ENCODE results near the gene ATXN1L.
"Not testable (repeated sequence)": the region's sequence is repeated elsewhere in the genome, so short reads cannot be mapped to it uniquely, and the experiment has no call there.

The ATXN1L gene

DNA sequence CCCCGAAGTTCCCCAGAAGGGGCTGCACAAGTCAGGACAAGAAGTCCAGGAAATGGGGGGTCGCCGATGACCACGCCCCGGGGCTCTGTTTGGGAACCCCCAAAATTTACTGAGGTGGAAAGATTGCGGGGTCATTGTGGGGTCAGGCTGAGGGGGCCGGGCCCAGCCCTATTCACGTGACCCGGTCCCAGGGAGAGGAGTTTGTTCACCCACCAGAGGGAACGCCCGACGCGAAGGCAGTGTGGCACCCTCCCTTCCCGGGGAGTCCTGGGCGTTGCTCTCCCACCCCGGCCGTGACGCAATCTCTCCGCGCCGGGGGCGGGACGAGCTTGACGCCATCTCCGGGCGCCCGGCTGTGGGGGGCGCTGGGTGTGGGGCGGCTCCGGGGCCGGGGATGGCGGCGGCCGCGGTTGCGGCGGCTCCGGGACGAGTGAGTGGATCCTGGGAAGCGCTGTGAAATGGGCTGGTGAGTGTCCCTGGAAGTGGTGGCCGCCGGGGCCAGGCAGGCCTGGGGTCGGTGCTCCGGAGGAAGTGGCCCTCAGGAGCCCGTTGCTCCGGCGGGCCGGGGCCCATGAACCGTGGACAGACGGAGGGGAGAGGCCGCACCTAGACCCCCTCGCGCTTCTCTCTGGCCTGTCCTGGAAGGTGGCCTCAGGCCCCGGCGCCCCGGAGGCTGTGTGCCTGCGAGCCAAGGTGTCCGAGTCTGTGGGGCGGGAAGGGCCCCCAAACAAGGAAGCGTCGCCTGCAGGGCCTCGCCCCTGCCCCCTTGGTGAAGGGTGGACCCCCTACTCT, at the start of gene ATXN1L:
TSS of gene ATXN1L (plus strand) at position 338 of the 792 bp plus-strand sequence. CDS start 3,765 bp downstream, outside the sequence.
- peak; percentile 94 for DNase-seq (ENCODE audit: low spot score)

- no peak for DNase-seq (ENCODE audit: low spot score)
Observed at GRCh38 chr16:71796501-71797097, 49.2 kb upstream of the ATXN1L start.

DNA sequence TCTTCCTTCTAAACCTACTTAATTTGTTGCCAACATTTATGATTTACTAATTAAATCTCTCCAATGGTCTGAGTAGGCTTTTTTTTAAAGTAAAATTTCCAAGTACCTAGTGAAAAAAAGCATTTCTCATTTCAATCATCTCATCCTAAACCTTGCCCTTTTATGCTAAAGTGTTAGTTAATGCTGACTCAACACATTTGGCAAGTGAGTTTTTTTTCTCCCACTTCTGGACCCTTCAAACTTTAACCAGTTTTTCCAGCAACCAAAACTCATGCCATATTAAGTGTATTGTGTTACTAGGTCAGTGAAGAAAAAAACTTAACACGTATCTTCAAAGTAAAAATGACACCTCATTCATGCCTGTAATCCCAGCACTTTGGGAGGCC, 42.5 kb upstream of the ATXN1L start:
- no peak for DNase-seq (ENCODE audit: low spot score)

- peak; percentile 27 for DNase-seq (ENCODE audit: low spot score)
Observed at GRCh38 chr16:71807905-71808592, 37.7 kb upstream of the ATXN1L start.

GRCh38 chr16:71808593-71809459, 37.0 kb upstream of the ATXN1L start, which contains the start of gene AP1G1:
Gene AP1G1 (minus strand): TSS chr16:71808834. CDS start chr16:71789479, 19,355 bp downstream.
- DNase-seq (ENCODE audit: low spot score) = peak; percentile 97

GRCh38 chr16:71810155-71810530, 35.6 kb upstream of the ATXN1L start:
- DNase-seq (ENCODE audit: low spot score) = not testable (repeated sequence)

- no peak for DNase-seq (ENCODE audit: low spot score)
Observed at GRCh38 chr16:71811261-71811803, 34.4 kb upstream of the ATXN1L start.

- DNase-seq (ENCODE audit: low spot score) = not testable (repeated sequence)
Observed at GRCh38 chr16:71817155-71817500, 28.6 kb upstream of the ATXN1L start.

GRCh38 chr16:71826533-71827017, 19.2 kb upstream of the ATXN1L start:
- no peak for DNase-seq (ENCODE audit: low spot score)

DNA sequence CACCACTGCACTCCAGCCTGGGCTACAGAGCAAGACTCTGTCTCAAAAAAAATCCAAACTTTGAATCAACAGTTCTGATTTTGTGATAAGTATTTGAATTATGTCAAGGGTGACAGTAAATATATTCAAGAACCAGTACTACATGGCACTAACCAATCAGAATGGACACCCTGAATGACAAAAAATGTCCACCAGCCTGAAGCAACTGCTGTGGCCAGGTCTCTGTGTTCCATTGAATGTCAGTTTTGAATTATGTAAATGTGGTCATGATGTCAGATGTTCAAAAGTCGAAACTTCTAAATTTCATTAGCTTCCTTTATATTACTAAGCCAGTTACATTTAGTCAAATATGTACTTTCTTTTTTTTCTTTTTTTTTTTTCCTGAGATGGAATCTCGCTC, 15.4 kb upstream of the ATXN1L start:
- DNase-seq (ENCODE audit: low spot score) = no peak

DNA sequence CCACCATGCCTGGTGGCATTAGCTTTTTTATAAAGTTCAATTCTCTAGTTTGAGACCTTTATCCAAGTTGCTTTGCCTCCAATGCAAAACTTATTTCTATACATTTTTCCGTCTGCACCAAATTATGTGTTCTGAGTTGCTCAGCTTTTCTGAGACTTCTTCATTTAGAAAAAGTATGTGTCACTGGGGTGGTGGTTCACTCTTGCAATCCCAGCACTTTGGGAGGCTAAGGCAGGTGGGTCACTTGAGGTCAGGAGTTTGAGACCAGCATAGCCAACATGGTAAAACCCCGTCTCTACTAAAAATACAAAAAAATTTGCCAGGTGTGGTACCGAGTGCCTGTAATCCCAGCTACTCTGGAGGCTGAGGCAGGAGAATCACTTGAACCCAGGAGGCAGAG, 14.1 kb upstream of the ATXN1L start:
- DNase-seq (ENCODE audit: low spot score) = not testable (repeated sequence)

- DNase-seq (ENCODE audit: low spot score) = not testable (repeated sequence)
Observed at GRCh38 chr16:71832112-71832511, 13.7 kb upstream of the ATXN1L start.

GRCh38 chr16:71834291-71834690, 11.5 kb upstream of the ATXN1L start:
- no peak for DNase-seq (ENCODE audit: low spot score)

DNA sequence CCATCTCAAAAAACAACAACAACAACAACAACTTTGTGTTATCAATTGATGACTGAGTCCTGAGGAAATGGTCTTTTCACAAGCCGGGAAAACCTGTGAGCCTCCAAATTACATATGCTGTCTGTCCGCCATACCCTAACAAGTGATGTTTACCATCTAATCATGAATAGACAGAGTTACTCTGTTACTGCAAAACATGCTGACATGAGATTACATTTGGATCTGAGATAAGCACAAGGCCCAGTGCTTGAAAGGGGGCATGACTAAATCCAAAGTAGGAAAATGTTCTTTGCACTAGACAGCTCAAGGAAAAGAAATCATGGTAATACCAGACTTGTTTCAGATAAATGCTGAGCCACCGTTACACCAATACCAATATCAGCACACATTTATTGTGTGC, 8.6 kb upstream of the ATXN1L start:
- no peak for DNase-seq (ENCODE audit: low spot score)

GRCh38 chr16:71840052-71840451, 5.7 kb upstream of the ATXN1L start:
- DNase-seq (ENCODE audit: low spot score) = no peak

GRCh38 chr16:71843572-71843971, 2.2 kb upstream of the ATXN1L start:
- no peak for DNase-seq (ENCODE audit: low spot score)

- peak; percentile 26 for DNase-seq (ENCODE audit: low spot score)
Observed at GRCh38 chr16:71846431-71846830, 655 bp downstream of the ATXN1L start.

GRCh38 chr16:71847096-71847495, 1.3 kb downstream of the ATXN1L start:
- DNase-seq (ENCODE audit: low spot score) = no peak

GRCh38 chr16:71848622-71849021, 2.8 kb downstream of the ATXN1L start:
- DNase-seq (ENCODE audit: low spot score) = no peak

DNA sequence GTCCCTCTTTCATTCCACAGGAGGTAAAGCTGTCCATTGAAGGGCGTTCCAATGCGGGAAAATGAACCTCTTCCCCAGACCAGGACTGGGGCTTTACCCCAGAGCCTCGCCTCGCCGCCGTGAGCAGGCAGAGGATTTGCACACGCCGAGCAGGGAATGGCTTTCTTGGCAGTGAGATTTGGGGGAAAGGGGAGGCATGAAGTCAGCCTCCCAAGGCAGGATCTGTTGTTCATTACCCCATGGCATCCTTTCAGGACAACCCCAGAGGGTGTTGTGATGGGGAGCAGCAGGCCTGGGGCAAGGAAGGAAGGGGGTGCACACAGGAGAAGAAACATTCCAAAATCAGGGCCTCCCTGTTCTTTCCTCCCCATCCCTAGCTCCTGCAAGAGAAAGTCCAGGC, 6.0 kb downstream of the ATXN1L start:
- no peak for DNase-seq (ENCODE audit: low spot score)

DNA sequence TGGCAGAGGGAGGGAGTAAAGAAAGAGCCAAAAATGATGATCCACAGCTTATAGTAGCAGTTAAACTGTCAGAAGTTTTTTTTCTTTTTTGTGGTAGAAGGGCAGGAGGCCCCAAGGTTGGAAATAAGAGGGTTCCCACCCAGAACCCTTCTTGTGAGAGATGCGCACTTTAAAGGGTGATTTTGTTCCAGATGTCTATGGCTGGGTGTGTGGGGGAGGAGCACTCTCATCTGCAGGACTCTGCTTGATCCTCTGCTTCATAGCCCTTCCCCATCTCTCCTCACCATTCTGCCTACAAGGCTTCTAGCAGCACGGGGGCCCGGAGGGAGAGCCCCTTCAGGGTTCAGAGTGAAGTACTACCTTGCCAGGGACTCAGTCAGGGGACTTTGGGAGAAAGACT, 6.4 kb downstream of the ATXN1L start:
- no peak for DNase-seq (ENCODE audit: low spot score)

GRCh38 chr16:71852561-71852960, 6.8 kb downstream of the ATXN1L start:
- DNase-seq (ENCODE audit: low spot score) = no peak

Data from NAMALWA (cell line).